Central memory CD8-positive, alpha-beta T cell (primary cell): ENCODE measurements around the gene TMEM61.
A peak's percentile ranks its signal among the peaks of the same experiment; 100 is the strongest.
"Not testable (repeated sequence)": the region's sequence is repeated elsewhere in the genome, so short reads cannot be mapped to it uniquely, and the experiment has no call there.

ENCODE experiments used
- ATAC-seq: fragments of 150-1000 bp; cut with Tn5 transposase; replicated peaks from 2 replicates; pipeline ENCODE4 v1.10.0; 2022; ENCODE audit warnings: mild to moderate bottlenecking, moderate FRiP score, moderate number of reproducible peaks; ENCODE audit not compliant: poor library complexity, severe bottlenecking; ENCODE audit errors: extremely low read depth
- DNase-seq, 2 donors: peaks; one replicate each; pipeline ENCODE4 v3.0.0; 2021; ENCODE audit warnings: low spot score in 2 of 2
- H3K27ac Mint-ChIP-seq: one replicate; pipeline ENCODE4 v1.8.0; 2022; ENCODE audit warnings: low read depth, mild to moderate bottlenecking, moderate library complexity, mixed read lengths
- H3K27me3 Mint-ChIP-seq: one replicate; pipeline ENCODE4 v1.8.0; 2022; ENCODE audit warnings: mixed read lengths
- H3K36me3 Mint-ChIP-seq: one replicate; pipeline ENCODE4 v1.8.0; 2022; ENCODE audit warnings: mild to moderate bottlenecking, moderate library complexity, mixed read lengths; ENCODE audit not compliant: insufficient read depth
- H3K4me1 Mint-ChIP-seq: one replicate; pipeline ENCODE4 v1.8.0; 2022; ENCODE audit warnings: mixed read lengths
- H3K4me3 Mint-ChIP-seq: one replicate; pipeline ENCODE4 v1.8.0; 2022; ENCODE audit warnings: mild to moderate bottlenecking, moderate library complexity, mixed read lengths
- H3K9me3 Mint-ChIP-seq: one replicate; pipeline ENCODE4 v1.8.0; 2022; ENCODE audit warnings: mixed read lengths

TMEM61 gene

DNA sequence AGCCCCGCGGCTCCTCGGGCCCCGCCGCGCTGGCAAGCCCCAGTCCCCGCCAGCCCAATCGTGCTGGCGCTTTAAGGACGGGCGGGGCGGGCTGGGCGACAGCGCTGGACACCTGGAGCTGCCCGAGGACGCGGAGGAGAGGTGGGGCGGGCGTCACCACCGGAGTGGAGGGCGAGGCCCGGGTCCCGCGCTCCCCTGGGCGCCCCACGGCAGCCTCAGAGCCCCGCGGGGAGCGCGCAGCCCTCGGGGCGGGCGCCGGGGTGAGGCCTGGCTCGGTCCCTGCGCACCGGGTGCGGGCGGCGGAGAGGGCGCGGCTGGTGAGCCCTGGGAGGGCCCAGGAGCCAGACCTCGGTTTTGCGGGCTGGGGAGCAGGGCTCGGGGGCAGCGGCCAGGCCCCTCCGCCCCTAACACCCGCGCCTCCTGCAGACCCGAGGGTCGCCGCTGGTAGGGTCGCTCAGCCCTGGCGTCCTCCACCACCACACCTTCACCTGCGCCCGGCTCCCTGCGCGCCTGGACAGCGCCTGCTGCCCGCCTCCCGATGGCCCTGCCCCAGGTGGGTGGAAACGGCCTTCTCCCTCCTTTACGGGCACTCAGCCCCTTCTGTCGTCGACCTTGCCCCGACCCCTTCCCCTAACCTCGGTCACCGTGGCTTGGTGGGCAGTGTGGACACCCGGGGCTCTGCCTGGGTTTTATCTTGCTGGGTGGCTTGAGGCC lies at the start of gene TMEM61:
Gene TMEM61, plus strand, starts transcription at position 101 of the 714 bp plus-strand sequence. Its CDS starts 438 bp downstream, at position 539.
- Mint-ChIP-seq H3K36me3 (no peaks in the 10 kb centered on the region), H3K27me3 (peaks cover 55% of the 10 kb centered on the region)
- no peak for ATAC-seq

DNA sequence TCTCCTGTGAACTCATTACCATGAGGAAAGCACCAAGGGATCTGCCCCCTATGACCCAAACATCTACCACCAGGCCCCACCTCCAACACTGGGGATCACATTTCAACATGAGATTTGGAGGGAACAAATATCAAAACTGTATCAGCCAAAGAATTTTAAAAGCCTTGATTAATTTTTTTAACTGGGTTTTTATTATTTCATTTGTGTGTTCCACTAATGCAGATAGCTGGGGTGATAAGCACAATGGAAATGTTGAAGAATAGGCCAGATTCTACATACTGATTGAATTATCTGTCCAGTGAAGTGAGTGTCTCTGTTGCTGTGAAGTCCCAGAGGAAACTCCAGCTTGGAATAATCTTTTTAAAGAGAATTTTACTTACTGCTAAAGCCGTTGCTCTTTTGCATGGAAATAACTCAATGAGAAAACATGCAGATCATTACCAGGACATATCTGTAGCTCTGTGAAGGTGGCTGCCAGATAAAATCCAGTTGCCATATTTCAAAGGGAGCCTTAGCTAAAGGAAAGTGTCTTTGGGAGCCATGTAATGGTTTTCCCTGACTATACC lies 49.1 kb upstream of the TMEM61 start:
- H3K9me3 Mint-ChIP-seq = peaks cover 5% of the 10 kb centered on the region
- DNase-seq (no peak), ATAC-seq (no peak)
- no peaks in the 10 kb centered on the region for H3K4me1 Mint-ChIP-seq
- H3K27me3 Mint-ChIP-seq = peaks cover 26% of the 10 kb centered on the region
- H3K27ac Mint-ChIP-seq = no peak overlapping the region
- H3K4me3 Mint-ChIP-seq = no peak overlapping the region
- no peaks in the 10 kb centered on the region for H3K36me3 Mint-ChIP-seq

More for the DNA sequence above, at the start of gene TMEM61:
- Mint-ChIP-seq H3K4me3 (no peak within 1 kb of the TSS), H3K27ac (no peak within 1 kb of the TSS), H3K9me3 (no peaks in the 10 kb centered on the region), H3K4me1 (no peaks in the 10 kb centered on the region)
- no peak for DNase-seq

DNA sequence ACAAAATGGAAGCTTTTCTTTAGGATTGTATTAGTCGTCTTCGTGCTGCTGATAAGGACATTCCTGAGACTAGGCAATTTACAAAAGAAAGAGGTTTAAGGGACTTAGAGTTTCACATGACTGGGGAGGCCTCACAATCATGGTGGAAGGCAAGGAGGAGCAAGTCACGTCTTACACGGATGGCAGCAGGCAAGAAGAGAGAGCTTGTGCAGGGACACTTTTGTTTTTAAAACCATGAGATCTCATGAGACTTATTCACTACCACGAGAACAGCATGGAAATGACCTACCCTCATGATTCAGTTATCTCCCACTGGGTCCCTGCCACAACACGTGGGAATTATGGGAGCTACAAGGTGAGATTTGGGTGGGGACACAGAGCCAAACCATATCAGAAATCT lies 46.3 kb upstream of the TMEM61 start:
- DNase-seq, ATAC-seq, H3K36me3 Mint-ChIP-seq: not testable (repeated sequence)

DNA sequence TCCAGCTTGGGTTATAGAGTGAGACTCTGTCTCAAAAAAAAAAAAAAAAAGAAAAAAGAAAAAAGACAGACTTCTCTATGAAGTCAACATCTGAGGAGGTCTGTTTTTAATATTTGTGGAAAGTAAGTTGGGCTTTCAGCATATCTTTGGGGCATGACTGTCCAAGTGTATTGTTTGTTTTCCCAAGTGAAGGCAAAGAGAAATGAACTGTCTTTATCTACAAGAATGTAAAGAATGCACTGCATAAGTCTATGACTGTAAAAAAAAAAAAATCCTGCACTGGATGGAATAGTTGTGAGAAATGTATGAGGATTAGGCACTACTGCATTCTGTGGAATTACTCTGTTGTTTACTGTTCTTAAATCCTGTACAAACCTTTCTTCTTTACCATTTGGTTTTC lies 45.6 kb upstream of the TMEM61 start:
- Mint-ChIP-seq H3K9me3 (peaks cover 5% of the 10 kb centered on the region), H3K4me1 (peaks cover 6% of the 10 kb centered on the region), H3K27me3 (peaks cover 39% of the 10 kb centered on the region), H3K4me3 (no peak overlapping the region), H3K36me3 (no peaks in the 10 kb centered on the region), H3K27ac (no peak overlapping the region)
- ATAC-seq (no peak), DNase-seq (no peak)

More for the DNA sequence above, 46.3 kb upstream of the TMEM61 start:
- not testable (repeated sequence) for H3K27ac Mint-ChIP-seq, H3K4me3 Mint-ChIP-seq, H3K4me1 Mint-ChIP-seq, H3K9me3 Mint-ChIP-seq
- peaks cover 39% of the 10 kb centered on the region for H3K27me3 Mint-ChIP-seq

DNA sequence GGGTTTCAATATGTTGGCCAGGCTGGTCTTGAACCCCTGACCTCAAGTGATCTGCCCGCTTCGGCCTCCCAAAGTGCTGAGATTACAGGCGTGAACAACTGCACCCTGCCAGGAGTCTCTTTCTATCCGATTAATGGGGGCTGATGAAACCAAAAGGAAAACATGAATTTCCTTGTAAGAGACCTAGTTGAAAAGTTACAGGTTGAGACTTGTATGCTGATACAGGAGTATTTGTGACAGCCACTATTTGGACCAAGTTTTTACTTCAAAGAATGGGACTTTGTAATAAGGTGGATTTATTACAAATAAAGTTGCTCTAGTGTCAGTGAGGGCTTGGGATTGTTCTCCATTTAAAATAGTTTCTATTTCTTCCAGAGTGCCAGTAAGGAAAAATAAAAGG lies 43.6 kb upstream of the TMEM61 start:
- no peak for DNase-seq
- Mint-ChIP-seq H3K27me3 (peaks cover 46% of the 10 kb centered on the region), H3K4me3 (no peak overlapping the region), H3K4me1 (peaks cover 6% of the 10 kb centered on the region), H3K9me3 (no peaks in the 10 kb centered on the region), H3K27ac (no peak overlapping the region), H3K36me3 (no peaks in the 10 kb centered on the region)
- no peak for ATAC-seq

DNA sequence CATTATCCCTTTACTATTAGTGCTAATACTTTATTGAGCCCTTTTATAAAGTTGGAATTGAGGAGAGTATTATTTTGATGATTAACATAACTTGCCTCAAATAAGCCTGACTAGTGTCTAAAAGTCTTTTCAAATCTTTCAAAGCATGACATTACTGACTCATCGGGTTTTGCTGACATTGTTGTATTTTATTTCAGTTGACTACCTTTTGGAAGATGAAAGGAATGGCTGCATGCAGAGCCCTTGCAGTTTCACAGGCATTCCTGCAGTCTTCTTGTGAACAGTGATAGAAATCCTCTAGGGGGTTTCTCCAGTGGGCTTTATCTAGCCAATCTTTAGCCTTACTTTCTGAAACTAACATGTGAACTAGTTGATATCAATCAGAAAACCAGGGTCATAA lies 43.0 kb upstream of the TMEM61 start:
- no peaks in the 10 kb centered on the region for H3K36me3 Mint-ChIP-seq
- DNase-seq (no peak), ATAC-seq (no peak)
- H3K4me1 Mint-ChIP-seq = peaks cover 6% of the 10 kb centered on the region
- H3K9me3 Mint-ChIP-seq = no peaks in the 10 kb centered on the region
- H3K27ac Mint-ChIP-seq = no peak overlapping the region
- no peak overlapping the region for H3K4me3 Mint-ChIP-seq
- H3K27me3 Mint-ChIP-seq = peaks cover 52% of the 10 kb centered on the region

DNA sequence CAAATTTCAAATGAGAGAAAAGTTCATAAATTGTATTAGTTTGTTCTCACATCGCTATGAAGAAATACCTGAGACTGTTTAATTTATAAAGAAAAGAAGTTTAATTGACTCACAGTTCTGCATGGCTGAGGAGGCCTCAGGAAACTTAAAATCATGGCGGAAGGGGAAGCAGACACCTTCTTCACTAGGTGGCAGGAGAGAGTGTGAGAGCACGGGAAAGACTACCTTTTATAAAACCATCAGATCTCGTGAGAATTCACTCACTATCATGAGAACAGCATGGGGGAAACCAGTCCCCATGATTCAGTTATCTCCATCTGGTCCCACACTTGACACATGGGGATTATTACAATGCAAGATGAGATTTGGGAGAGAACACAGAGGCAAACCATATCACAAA lies 41.5 kb upstream of the TMEM61 start:
- not testable (repeated sequence) for DNase-seq, H3K27ac Mint-ChIP-seq, ATAC-seq, H3K4me3 Mint-ChIP-seq, H3K4me1 Mint-ChIP-seq, H3K36me3 Mint-ChIP-seq, H3K9me3 Mint-ChIP-seq
- peaks cover 51% of the 10 kb centered on the region for H3K27me3 Mint-ChIP-seq

DNA sequence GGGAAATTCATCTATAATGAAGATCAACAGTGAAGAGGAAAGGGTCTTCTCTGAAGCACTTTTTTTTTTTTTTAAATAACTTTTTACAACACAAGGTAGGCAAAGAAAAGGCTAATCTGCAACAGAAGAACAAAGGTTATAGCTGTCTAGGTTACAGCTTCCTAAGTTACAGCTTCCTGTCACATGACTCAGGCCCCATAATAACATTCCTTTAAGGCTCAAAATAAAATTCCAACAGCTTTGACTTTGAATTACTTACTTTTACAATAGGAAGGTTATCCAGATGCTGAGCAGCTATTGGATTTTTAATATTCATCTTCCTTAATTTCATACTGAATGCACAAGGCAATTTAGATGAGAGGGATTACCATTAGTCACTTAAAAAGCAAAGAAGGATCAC lies 40.4 kb upstream of the TMEM61 start:
- no peak for ATAC-seq
- Mint-ChIP-seq H3K4me1 (peaks cover 9% of the 10 kb centered on the region), H3K27me3 (peaks cover 43% of the 10 kb centered on the region), H3K4me3 (no peak overlapping the region), H3K9me3 (no peaks in the 10 kb centered on the region), H3K36me3 (peaks cover 1% of the 10 kb centered on the region), H3K27ac (no peak overlapping the region)
- no peak for DNase-seq

DNA sequence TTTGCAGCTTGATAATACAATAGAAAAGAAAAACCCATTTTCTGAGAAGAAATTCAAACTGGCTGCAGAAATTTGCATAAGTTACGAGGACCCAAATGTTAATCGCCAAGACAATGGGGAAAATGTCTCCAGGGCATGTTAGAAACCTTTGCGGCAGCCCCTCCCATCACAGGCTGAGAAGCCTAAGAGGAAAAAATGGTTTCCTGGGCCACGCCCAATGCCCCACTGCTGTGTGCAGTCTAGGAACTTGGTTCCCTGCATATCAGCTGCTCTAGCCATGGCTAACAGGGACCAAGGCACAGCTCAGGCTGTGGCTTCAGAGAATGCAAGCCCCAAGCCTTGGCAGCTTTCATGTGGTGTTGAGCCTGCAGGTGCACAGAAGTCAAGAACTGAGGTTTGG lies 37.5 kb upstream of the TMEM61 start:
- Mint-ChIP-seq H3K4me1 (peaks cover 17% of the 10 kb centered on the region), H3K27me3 (peaks cover 16% of the 10 kb centered on the region)
- no peak for DNase-seq

DNA sequence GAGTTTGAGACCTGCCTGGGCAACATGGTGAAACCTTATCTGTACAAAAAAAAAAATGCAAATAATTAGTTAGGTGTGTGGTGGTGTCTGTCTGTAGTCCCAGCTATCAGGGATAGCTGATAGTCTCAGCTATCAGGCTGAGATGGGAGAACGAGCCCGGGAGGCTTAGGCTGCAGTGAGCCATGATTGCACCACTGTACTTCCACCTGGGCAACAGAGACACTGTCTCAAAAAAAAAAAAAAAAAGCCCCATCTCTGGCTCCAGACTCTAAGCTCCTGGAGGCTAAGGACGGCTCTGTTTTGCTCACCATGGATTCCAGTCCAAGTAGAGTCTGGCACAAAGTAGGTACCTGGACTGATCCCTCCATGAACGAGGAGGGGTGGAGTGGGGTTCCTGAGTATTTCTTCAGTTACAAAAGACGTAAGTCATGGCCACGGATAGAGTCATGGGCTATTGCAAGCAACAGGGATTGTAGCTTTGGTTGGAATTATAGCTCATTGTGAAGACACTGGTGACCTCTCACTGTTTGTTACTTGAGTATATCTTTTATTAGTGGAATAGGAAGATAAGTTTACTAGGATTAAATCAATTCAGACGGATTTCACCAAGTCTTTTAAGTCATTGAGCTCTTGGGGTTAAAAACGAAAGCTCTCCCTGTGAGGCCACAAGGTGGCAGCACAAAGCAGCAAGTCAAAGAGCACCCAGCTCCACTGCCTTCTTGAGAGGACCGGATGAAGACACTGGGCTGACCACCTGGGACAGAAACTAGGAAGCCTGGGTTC lies 35.6 kb upstream of the TMEM61 start:
- Mint-ChIP-seq H3K27me3 (peaks cover 16% of the 10 kb centered on the region), H3K9me3 (no peaks in the 10 kb centered on the region), H3K36me3 (peaks cover 1% of the 10 kb centered on the region), H3K4me1 (peaks cover 17% of the 10 kb centered on the region), H3K4me3 (no peak overlapping the region), H3K27ac (no peak overlapping the region)
- ATAC-seq (no peak), DNase-seq (peak; percentile 34 to 44)

More for the DNA sequence above, 37.5 kb upstream of the TMEM61 start:
- Mint-ChIP-seq H3K9me3 (no peaks in the 10 kb centered on the region), H3K36me3 (peaks cover 1% of the 10 kb centered on the region), H3K27ac (no peak overlapping the region), H3K4me3 (no peak overlapping the region)
- no peak for ATAC-seq

DNA sequence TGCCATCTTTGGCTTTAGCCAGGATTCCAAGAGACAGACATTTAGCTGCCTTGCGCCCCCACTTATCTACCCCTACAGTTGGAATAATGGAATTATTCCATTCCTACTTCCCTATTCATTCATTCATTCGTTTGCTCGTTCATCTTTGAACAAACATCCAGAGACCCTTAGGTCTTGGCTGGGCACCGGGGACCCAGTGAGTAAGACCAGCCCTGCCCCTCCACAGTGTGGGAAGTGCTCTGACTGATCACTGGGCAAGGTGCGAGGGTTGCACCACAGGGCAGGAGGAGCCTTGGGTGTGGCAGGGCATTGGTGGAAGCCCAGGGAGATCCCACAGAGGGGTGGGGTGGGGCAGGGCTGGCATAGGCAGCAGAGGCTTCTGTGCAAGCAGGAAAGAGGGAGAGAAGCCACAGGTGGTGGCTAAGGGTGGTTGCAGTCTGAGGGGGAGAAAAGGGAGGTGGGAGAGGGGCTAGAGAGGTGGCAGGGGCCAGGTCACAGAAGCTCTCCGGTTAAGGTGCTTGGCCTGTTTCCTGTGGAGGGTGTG lies 35.0 kb upstream of the TMEM61 start:
- peaks cover 23% of the 10 kb centered on the region for H3K4me1 Mint-ChIP-seq
- H3K27ac Mint-ChIP-seq = no peak overlapping the region
- no peak overlapping the region for H3K4me3 Mint-ChIP-seq
- ATAC-seq = no peak
- no peaks in the 10 kb centered on the region for H3K9me3 Mint-ChIP-seq
- H3K36me3 Mint-ChIP-seq = peaks cover 1% of the 10 kb centered on the region
- H3K27me3 Mint-ChIP-seq = peaks cover 16% of the 10 kb centered on the region
- no peak for DNase-seq

DNA sequence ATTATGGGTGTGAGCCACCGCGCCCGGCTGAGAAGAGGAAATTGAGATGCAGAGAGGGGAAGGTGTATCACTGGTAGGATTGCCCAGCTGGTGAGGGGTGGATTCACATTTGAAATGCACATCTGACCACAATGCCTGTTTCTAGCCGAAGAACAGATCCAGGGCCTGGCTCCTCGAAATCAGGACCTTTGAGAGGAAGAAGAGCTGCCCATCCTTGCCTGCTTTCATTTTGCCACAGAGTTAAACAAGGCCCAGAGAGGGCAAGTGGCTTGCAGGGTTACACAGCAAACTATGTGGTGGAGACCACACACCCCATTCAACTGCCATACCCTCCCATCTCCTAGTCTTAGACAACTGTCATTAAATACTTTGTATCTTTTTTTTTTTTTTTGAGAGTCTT lies 32.9 kb upstream of the TMEM61 start:
- no peak overlapping the region for H3K4me3 Mint-ChIP-seq
- peaks cover 2% of the 10 kb centered on the region for H3K27me3 Mint-ChIP-seq
- H3K4me1 Mint-ChIP-seq = peaks cover 27% of the 10 kb centered on the region
- H3K27ac Mint-ChIP-seq = peak overlapping the region; percentile 38
- ATAC-seq (no peak), DNase-seq (no peak)
- no peaks in the 10 kb centered on the region for H3K9me3 Mint-ChIP-seq
- peaks cover 4% of the 10 kb centered on the region for H3K36me3 Mint-ChIP-seq
